H7 (cell line): Measurements from ENCODE around the gene KCTD17. TPM values are rescaled to one million over a fixed set of nuclear protein-coding genes. Genes with fewer than 3 reads are reported as not detected.

Source experiments
- DNase-seq: peaks from one replicate; pipeline ENCODE4 v3.0.0; 2012
- H3K27me3 ChIP-seq: 2 replicates; pipeline ENCODE4 v1.6.0; 2011; ENCODE audit warnings: mild to moderate bottlenecking, low read length; ENCODE audit not compliant: control insufficient read depth, insufficient read depth
- H3K36me3 ChIP-seq: replicated peaks from 2 replicates; pipeline ENCODE4 v1.5.1; 2011; ENCODE audit warnings: low read length; ENCODE audit not compliant: control insufficient read depth, insufficient read depth
- H3K4me3 ChIP-seq: 2 replicates; pipeline ENCODE4 v1.5.1; 2011; ENCODE audit warnings: low read depth, mild to moderate bottlenecking, control low read depth, low read length, moderate library complexity; ENCODE audit not compliant: insufficient read depth
- total RNA-seq: library from RNA; depleted of rRNA; stranded (reverse); fragments of >200 nt; shearing (Covaris generic); gene quantifications from 2 replicates; pipeline ENCODE4 v1.2.3, GENCODE V29; 2014

The KCTD17 gene
- total RNA-seq, 1 experiment from 2014 or later, result 31.1 TPM

GRCh38 chr22:37016134-37016910, 35.2 kb upstream of the KCTD17 start:
- H3K36me3 ChIP-seq, result peaks cover 4% of the 10 kb centered on the region
- DNase-seq, result no peak
- no peak overlapping the region for H3K4me3 ChIP-seq
- H3K27me3 ChIP-seq, result no peaks in the 10 kb centered on the region

GRCh38 chr22:37017356-37017755, 34.2 kb upstream of the KCTD17 start:
- Histone ChIP-seq H3K36me3 (peaks cover 4% of the 10 kb centered on the region), H3K27me3 (no peaks in the 10 kb centered on the region), H3K4me3 (no peak overlapping the region)
- DNase-seq, result no peak

GRCh38 chr22:37018086-37018814, 33.3 kb upstream of the KCTD17 start:
- Histone ChIP-seq H3K27me3 (no peaks in the 10 kb centered on the region), H3K4me3 (peak overlapping the region; percentile 91), H3K36me3 (peaks cover 4% of the 10 kb centered on the region)
- no peak for DNase-seq

- peaks cover 4% of the 10 kb centered on the region for H3K36me3 ChIP-seq
- peak overlapping the region; percentile 91 for H3K4me3 ChIP-seq
- DNase-seq, result peak; percentile 88
- H3K27me3 ChIP-seq, result no peaks in the 10 kb centered on the region
These were observed 32.7 kb upstream of the KCTD17 start for GRCh38 chr22:37018815-37019308.

- H3K27me3 ChIP-seq, result no peaks in the 10 kb centered on the region
- DNase-seq, result peak; percentile 95
These were observed 32.0 kb upstream of the KCTD17 start, which contains the start of the genes MPST and TST for GRCh38 chr22:37019309-37020191. Gene MPST (plus strand): TSS chr22:37019742. CDS start chr22:37019837, 95 bp downstream. Gene TST (minus strand): TSS chr22:37019447. CDS start chr22:37018732, 715 bp downstream.

GRCh38 chr22:37020192-37020479, 31.4 kb upstream of the KCTD17 start:
- DNase-seq, result no peak

More at GRCh38 chr22:37019309-37020191, 32.0 kb upstream of the KCTD17 start, which contains the start of the genes MPST and TST:
- H3K36me3 ChIP-seq, result peaks cover 4% of the 10 kb centered on the region
- H3K4me3 ChIP-seq, result peak within 1 kb of the TSS; percentile 91

GRCh38 chr22:37021041-37021440, 30.5 kb upstream of the KCTD17 start:
- H3K4me3 ChIP-seq, result no peak overlapping the region
- H3K27me3 ChIP-seq, result no peaks in the 10 kb centered on the region
- no peak for DNase-seq
- H3K36me3 ChIP-seq, result peaks cover 11% of the 10 kb centered on the region

More at GRCh38 chr22:37020192-37020479, 31.4 kb upstream of the KCTD17 start:
- Histone ChIP-seq H3K36me3 (peaks cover 4% of the 10 kb centered on the region), H3K27me3 (no peaks in the 10 kb centered on the region), H3K4me3 (peak overlapping the region; percentile 91)

- Histone ChIP-seq H3K4me3 (no peak overlapping the region), H3K27me3 (no peaks in the 10 kb centered on the region), H3K36me3 (peaks cover 14% of the 10 kb centered on the region)
- peak; percentile 88 for DNase-seq
These were observed 29.6 kb upstream of the KCTD17 start for GRCh38 chr22:37021710-37022482.

- no peak overlapping the region for H3K4me3 ChIP-seq
- no peaks in the 10 kb centered on the region for H3K27me3 ChIP-seq
- H3K36me3 ChIP-seq, result peaks cover 12% of the 10 kb centered on the region
- no peak for DNase-seq
These were observed 28.8 kb upstream of the KCTD17 start for GRCh38 chr22:37022483-37023337.

- H3K27me3 ChIP-seq, result no peaks in the 10 kb centered on the region
- H3K36me3 ChIP-seq, result peaks cover 11% of the 10 kb centered on the region
- DNase-seq, result no peak
- no peak overlapping the region for H3K4me3 ChIP-seq
These were observed 27.7 kb upstream of the KCTD17 start for GRCh38 chr22:37023743-37024338.

GRCh38 chr22:37024339-37025157, 27.0 kb upstream of the KCTD17 start:
- Histone ChIP-seq H3K27me3 (no peaks in the 10 kb centered on the region), H3K36me3 (peaks cover 11% of the 10 kb centered on the region), H3K4me3 (no peak overlapping the region)
- DNase-seq, result no peak

- Histone ChIP-seq H3K4me3 (no peak overlapping the region), H3K27me3 (no peaks in the 10 kb centered on the region), H3K36me3 (peaks cover 11% of the 10 kb centered on the region)
- no peak for DNase-seq
These were observed 26.0 kb upstream of the KCTD17 start for GRCh38 chr22:37025500-37026070.
